SK-N-SH (cell line): ENCODE measurements around the gene SEPTIN10. TPM values are rescaled to one million over a fixed set of nuclear protein-coding genes. Genes with fewer than 3 reads are reported as not detected.

Experiments used
- CTCF ChIA-PET: fragments of 300-600, 350-600 bp; formaldehyde crosslinking; extraction: SDS; loops from one replicate; lab custom pipeline; 2021; lab: Yijun Ruan, JAX
- POLR2A ChIA-PET: fragments of 350-600 bp; sonication (Branson Sonifier 250); formaldehyde crosslinking; extraction: SDS; loops from one replicate; lab custom pipeline; 2020; ENCODE audit warnings: antibody characterized with exemption, inconsistent platforms; lab: Yijun Ruan, JAX
- DNase-seq: peaks from one replicate; pipeline ENCODE4 v3.0.0; 2012
- H2AFZ ChIP-seq: fragments of 200-600 bp; sonication (generic); 2 replicates; pipeline ENCODE4 v1.8.1; 2016; ENCODE audit warnings: antibody characterized with exemption, mild to moderate bottlenecking, low read depth
- H3F3A ChIP-seq: fragments of 200-600 bp; sonication (generic); replicated peaks from 2 replicates; pipeline ENCODE3; 2016; ENCODE audit warnings: antibody characterized with exemption, mild to moderate bottlenecking; ENCODE audit not compliant: insufficient read depth
- H3K27ac ChIP-seq, 2 experiments: fragments of 200-500 bp in 1 of 2; fragments of 200-600 bp in 1 of 2; sonication (Bioruptor generic) in 1 of 2; sonication (generic), shearing (Covaris generic) in 1 of 2; 2 replicates each; pipeline versions ENCODE4 v1.5.1 to v1.6.1; 2014 to 2016; ENCODE audit warnings: low read depth in 2 of 2, inconsistent platforms in 1 of 2, low read length in 1 of 2, mild to moderate bottlenecking in 1 of 2, mixed read lengths in 1 of 2
- H3K27me3 ChIP-seq: fragments of 200-600 bp; sonication (generic), shearing (Covaris generic); 2 replicates; pipeline ENCODE4 v1.6.1; 2016; ENCODE audit warnings: mixed run types; ENCODE audit not compliant: insufficient read depth
- H3K36me3 ChIP-seq, 2 experiments: fragments of 200-500 bp in 1 of 2; fragments of 200-600 bp in 1 of 2; sonication (Bioruptor generic) in 1 of 2; sonication (generic) in 1 of 2; replicated peaks in 1 of 2; 2 replicates each; pipeline versions ENCODE3 to v1.5.1; 2014 to 2016; ENCODE audit warnings: low read length in 1 of 2, mild to moderate bottlenecking in 1 of 2; ENCODE audit not compliant: insufficient read depth in 2 of 2, control insufficient read depth in 1 of 2
- H3K4me1 ChIP-seq, 2 experiments: fragments of 200-500 bp in 1 of 2; fragments of 200-600 bp in 1 of 2; sonication (Bioruptor generic) in 1 of 2; sonication (generic), shearing (Covaris generic) in 1 of 2; 2 replicates each; pipeline versions ENCODE4 v1.5.1 to v1.6.1; 2014 to 2016; ENCODE audit warnings: low read depth in 1 of 2, low read length in 1 of 2, mixed run types in 1 of 2; ENCODE audit not compliant: insufficient read depth in 2 of 2, control insufficient read depth in 1 of 2
- H3K4me2 ChIP-seq: fragments of 200-600 bp; sonication (generic), shearing (Covaris generic); 2 replicates; pipeline ENCODE4 v1.6.1; 2017; ENCODE audit warnings: mixed run types
- H3K4me3 ChIP-seq, 2 experiments: fragments of 200-500 bp in 1 of 2; fragments of 200-600 bp in 1 of 2; sonication (Bioruptor generic) in 1 of 2; sonication (generic), shearing (Covaris generic) in 1 of 2; 2 replicates each; pipeline versions ENCODE4 v1.5.1 to v1.8.1; 2014 to 2016; ENCODE audit warnings: low read depth in 2 of 2, inconsistent platforms in 1 of 2, low read length in 1 of 2, mild to moderate bottlenecking in 1 of 2, mixed read lengths in 1 of 2, moderate library complexity in 1 of 2
- H3K79me2 ChIP-seq: fragments of 200-600 bp; sonication (generic); 2 replicates; pipeline ENCODE4 v1.8.1; 2017; ENCODE audit warnings: mild to moderate bottlenecking; ENCODE audit not compliant: insufficient read depth
- H3K9ac ChIP-seq: fragments of 200-600 bp; sonication (generic); 2 replicates; pipeline ENCODE4 v1.6.1; 2017; ENCODE audit warnings: mixed run types
- H3K9me2 ChIP-seq: fragments of 200-600 bp; sonication (generic); 2 replicates; pipeline ENCODE4 v1.6.1; 2017; ENCODE audit warnings: mixed run types
- H3K9me3 ChIP-seq: fragments of 200-600 bp; sonication (generic); 2 replicates; pipeline ENCODE4 v1.6.1; 2017; ENCODE audit warnings: mixed run types, mild to moderate bottlenecking, moderate library complexity
- H4K20me1 ChIP-seq: fragments of 200-600 bp; sonication (generic); 2 replicates; pipeline ENCODE4 v1.6.1; 2017; ENCODE audit warnings: mild to moderate bottlenecking, mixed run types; ENCODE audit not compliant: insufficient read depth
- EP300 ChIP-seq, 2 experiments: IDR thresholded peaks; 2 replicates each; pipeline versions ENCODE4 v1.4.0 to v1.6.1; 2012; ENCODE audit warnings: borderline replicate concordance in 1 of 2, low read depth in 1 of 2, low read length in 1 of 2
- FOSL2 ChIP-seq: IDR thresholded peaks from 2 replicates; pipeline ENCODE4 v1.4.0; 2012; ENCODE audit warnings: low read depth, mild to moderate bottlenecking, moderate library complexity, borderline replicate concordance
- FOXJ3 ChIP-seq: sonication (generic); formaldehyde crosslinking; IDR thresholded peaks from 2 replicates; pipeline ENCODE4 v1.5.1; 2020; ENCODE audit warnings: mild to moderate bottlenecking, missing genetic modification reagents
- FOXM1 ChIP-seq: IDR thresholded peaks from 2 replicates; pipeline ENCODE4 v1.4.0; 2012; ENCODE audit warnings: low read depth, mild to moderate bottlenecking
- GABPA ChIP-seq: IDR thresholded peaks from 2 replicates; pipeline ENCODE4 v1.4.0; 2012; ENCODE audit warnings: low read depth, mild to moderate bottlenecking
- GATA2 ChIP-seq: sonication (generic); formaldehyde crosslinking; IDR thresholded peaks from 2 replicates; pipeline ENCODE4 v1.5.0; 2020; ENCODE audit warnings: mild to moderate bottlenecking, missing genetic modification reagents
- MEF2A ChIP-seq: IDR thresholded peaks from 2 replicates; pipeline ENCODE4 v1.4.0; 2012; ENCODE audit warnings: low read depth, borderline replicate concordance
- MXI1 ChIP-seq: IDR thresholded peaks from 2 replicates; pipeline ENCODE4 v1.6.1; 2012; ENCODE audit warnings: mild to moderate bottlenecking, low read depth, low read length, improper control_type of control experiment
- POLR2AphosphoS5 ChIP-seq: IDR thresholded peaks from 2 replicates; pipeline ENCODE4 v1.6.1; 2012; ENCODE audit warnings: low read depth, low read length
- RAD21 ChIP-seq: IDR thresholded peaks from 2 replicates; pipeline ENCODE4 v1.6.1; 2012; ENCODE audit warnings: mild to moderate bottlenecking, low read length
- RXRA ChIP-seq: IDR thresholded peaks from 2 replicates; pipeline ENCODE4 v1.4.0; 2012; ENCODE audit warnings: low read depth, mild to moderate bottlenecking, borderline replicate concordance
- SIN3A ChIP-seq: IDR thresholded peaks from 2 replicates; pipeline ENCODE4 v1.6.1; 2012; ENCODE audit warnings: low read depth, mild to moderate bottlenecking, low read length, moderate library complexity, borderline replicate concordance
- SMC3 ChIP-seq: IDR thresholded peaks from 2 replicates; pipeline ENCODE4 v1.6.1; 2012; ENCODE audit warnings: low read depth, low read length, improper control_type of control experiment
- TAF1 ChIP-seq: IDR thresholded peaks from 2 replicates; pipeline ENCODE4 v1.6.1; 2012; ENCODE audit warnings: low read depth, mild to moderate bottlenecking, low read length, moderate library complexity, borderline replicate concordance
- TCF12 ChIP-seq: IDR thresholded peaks from 2 replicates; pipeline ENCODE4 v1.4.0; 2012
- TEAD4 ChIP-seq: IDR thresholded peaks from 2 replicates; pipeline ENCODE4 v1.4.0; 2012; ENCODE audit warnings: mild to moderate bottlenecking, borderline replicate concordance; ENCODE audit not compliant: insufficient read depth
- YY1 ChIP-seq: IDR thresholded peaks from 2 replicates; pipeline ENCODE4 v1.4.0; 2012; ENCODE audit warnings: low read depth, mild to moderate bottlenecking
- WGBS: methylation state at CpG from one replicate; pipeline ENCODE4 v1.1.6; 2017; ENCODE audit warnings: low lambda C conversion rate; 5-methylcytosine and 5-hydroxymethylcytosine counted together
- polyA plus RNA-seq, 3 experiments: library from polyadenylated mRNA; depleted of rRNA; stranded (reverse); fragments of >200 nt; gene quantifications; 2 replicates each; pipeline ENCODE4 v1.2.3, GENCODE V29; 2012
- TF ChIP-seq, protein P1 (sequence below): fragments of 150-350 bp; IDR thresholded peaks from 2 replicates; pipeline ENCODE4 v1.6.1; 2016; ENCODE audit warnings: mild to moderate bottlenecking, low read depth, low read length
- TF ChIP-seq, protein P2 (sequence below): IDR thresholded peaks from 2 replicates; pipeline ENCODE4; 2012
- TF ChIP-seq, protein P3 (sequence below): IDR thresholded peaks from 2 replicates; pipeline ENCODE4 v1.4.0; 2012; ENCODE audit warnings: low read depth, borderline replicate concordance
- TF ChIP-seq, protein P4 (sequence below): IDR thresholded peaks from 2 replicates; pipeline ENCODE4 v1.4.0; 2012; ENCODE audit warnings: low read depth
- TF ChIP-seq, protein P5 (sequence below): IDR thresholded peaks from 2 replicates; pipeline ENCODE4 v1.4.0; 2012; ENCODE audit warnings: low read depth, borderline replicate concordance

Gene SEPTIN10
- polyA plus RNA-seq, 1 of the 3 experiments (the other 2 are of a cell fraction): 46.5 TPM

DNA sequence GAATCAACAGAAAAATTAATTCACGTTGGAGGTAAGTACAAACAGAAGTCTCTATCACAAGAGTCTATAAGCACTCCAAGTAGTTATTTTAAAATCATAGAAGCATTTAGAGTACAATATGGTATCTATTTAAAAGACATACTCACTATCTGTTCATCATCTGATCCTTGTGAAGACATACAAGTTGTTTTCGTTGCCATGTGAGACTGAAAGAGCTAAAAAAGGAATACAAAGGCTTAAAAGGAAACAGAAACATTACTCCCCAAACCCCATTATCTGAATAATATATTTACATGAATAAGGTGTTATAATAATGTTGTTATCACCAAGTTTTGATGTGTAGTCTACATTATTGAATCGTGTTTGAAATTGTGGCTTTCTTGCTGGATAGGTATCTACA lies 20.9 kb downstream of the SEPTIN10 start:
- Histone ChIP-seq H3K4me2 (no peak overlapping the region), H4K20me1 (peaks cover 37% of the 10 kb centered on the region), H3K79me2 (peaks cover 94% of the 10 kb centered on the region), H3K27ac (no peak overlapping the region), H3K4me3 (no peak overlapping the region), H3F3A (no peaks in the 10 kb centered on the region), H2AFZ (no peak overlapping the region), H3K9me2 (no peaks in the 10 kb centered on the region), H3K4me1 (no peaks in the 10 kb centered on the region; a peak in 3 of 4 replicates), H3K27me3 (no peaks in the 10 kb centered on the region), H3K9ac (no peak overlapping the region), H3K9me3 (no peaks in the 10 kb centered on the region), H3K36me3 (peaks cover 0 to 24% of the 10 kb centered on the region in 2 experiments)
- no peak for TF ChIP-seq FOXM1
- no peak for TF ChIP-seq EP300 (IDR thresholded peaks at IDR 0.05; ENCODE audit: borderline replicate concordance in 1 of 2, low read depth in 1 of 2, low read length in 1 of 2)
- no peak for TF ChIP-seq FOXJ3 (CRISPR knock-in tag)
- TF ChIP-seq, protein P1, sequence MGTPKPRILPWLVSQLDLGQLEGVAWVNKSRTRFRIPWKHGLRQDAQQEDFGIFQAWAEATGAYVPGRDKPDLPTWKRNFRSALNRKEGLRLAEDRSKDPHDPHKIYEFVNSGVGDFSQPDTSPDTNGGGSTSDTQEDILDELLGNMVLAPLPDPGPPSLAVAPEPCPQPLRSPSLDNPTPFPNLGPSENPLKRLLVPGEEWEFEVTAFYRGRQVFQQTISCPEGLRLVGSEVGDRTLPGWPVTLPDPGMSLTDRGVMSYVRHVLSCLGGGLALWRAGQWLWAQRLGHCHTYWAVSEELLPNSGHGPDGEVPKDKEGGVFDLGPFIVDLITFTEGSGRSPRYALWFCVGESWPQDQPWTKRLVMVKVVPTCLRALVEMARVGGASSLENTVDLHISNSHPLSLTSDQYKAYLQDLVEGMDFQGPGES: no peak
- no peak for TF ChIP-seq GATA2 (CRISPR knock-in tag)
- TF ChIP-seq, protein P2, sequence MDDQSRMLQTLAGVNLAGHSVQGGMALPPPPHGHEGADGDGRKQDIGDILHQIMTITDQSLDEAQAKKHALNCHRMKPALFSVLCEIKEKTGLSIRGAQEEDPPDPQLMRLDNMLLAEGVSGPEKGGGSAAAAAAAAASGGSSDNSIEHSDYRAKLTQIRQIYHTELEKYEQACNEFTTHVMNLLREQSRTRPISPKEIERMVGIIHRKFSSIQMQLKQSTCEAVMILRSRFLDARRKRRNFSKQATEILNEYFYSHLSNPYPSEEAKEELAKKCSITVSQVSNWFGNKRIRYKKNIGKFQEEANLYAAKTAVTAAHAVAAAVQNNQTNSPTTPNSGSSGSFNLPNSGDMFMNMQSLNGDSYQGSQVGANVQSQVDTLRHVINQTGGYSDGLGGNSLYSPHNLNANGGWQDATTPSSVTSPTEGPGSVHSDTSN: no peak
- TF ChIP-seq TAF1: no peak
- TF ChIP-seq POLR2AphosphoS5: no peak
- TF ChIP-seq MEF2A: no peak
- no peak for TF ChIP-seq RAD21
- TF ChIP-seq RXRA: no peak
- TF ChIP-seq, protein P3, sequence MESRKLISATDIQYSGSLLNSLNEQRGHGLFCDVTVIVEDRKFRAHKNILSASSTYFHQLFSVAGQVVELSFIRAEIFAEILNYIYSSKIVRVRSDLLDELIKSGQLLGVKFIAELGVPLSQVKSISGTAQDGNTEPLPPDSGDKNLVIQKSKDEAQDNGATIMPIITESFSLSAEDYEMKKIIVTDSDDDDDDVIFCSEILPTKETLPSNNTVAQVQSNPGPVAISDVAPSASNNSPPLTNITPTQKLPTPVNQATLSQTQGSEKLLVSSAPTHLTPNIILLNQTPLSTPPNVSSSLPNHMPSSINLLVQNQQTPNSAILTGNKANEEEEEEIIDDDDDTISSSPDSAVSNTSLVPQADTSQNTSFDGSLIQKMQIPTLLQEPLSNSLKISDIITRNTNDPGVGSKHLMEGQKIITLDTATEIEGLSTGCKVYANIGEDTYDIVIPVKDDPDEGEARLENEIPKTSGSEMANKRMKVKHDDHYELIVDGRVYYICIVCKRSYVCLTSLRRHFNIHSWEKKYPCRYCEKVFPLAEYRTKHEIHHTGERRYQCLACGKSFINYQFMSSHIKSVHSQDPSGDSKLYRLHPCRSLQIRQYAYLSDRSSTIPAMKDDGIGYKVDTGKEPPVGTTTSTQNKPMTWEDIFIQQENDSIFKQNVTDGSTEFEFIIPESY: no peak
- ChIA-PET POLR2A (no interaction called here), CTCF (no interaction called here)
- WGBS: 94% methylated on average over 3 of the region's 3 CpGs
- no peak for DNase-seq

DNA sequence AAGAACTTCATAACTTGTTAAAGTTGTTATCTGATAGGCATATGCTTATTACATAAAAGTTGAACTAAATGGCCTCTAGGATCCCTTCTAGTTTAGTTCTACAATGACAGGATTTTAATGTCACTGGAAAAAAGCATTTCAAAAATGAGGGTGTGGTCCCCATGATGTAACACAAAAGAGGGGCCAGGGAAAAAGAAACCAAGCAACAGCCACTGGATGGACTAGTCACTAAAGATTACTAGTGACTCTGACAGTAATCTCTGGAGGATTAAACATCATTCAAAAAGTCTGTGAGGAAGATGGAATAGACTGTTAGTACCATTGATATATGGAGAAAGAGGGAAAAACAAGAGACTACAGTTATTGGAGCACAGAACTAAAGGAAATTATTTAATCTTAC lies 22.6 kb downstream of the SEPTIN10 start:
- Histone ChIP-seq H3K4me2 (no peak overlapping the region), H3K36me3 (peaks cover 0 to 25% of the 10 kb centered on the region in 2 experiments), H4K20me1 (peaks cover 24% of the 10 kb centered on the region), H3K79me2 (peaks cover 92% of the 10 kb centered on the region), H3F3A (no peaks in the 10 kb centered on the region), H3K27ac (no peak overlapping the region), H3K9me3 (no peaks in the 10 kb centered on the region), H3K4me1 (no peaks in the 10 kb centered on the region; a peak in 3 of 4 replicates), H3K4me3 (no peak overlapping the region), H3K27me3 (no peaks in the 10 kb centered on the region), H3K9ac (no peak overlapping the region), H3K9me2 (no peaks in the 10 kb centered on the region), H2AFZ (no peak overlapping the region)
- ChIA-PET CTCF (no interaction called here), POLR2A (no interaction called here)
- no peak for DNase-seq
- no peak for TF ChIP-seq YY1
- TF ChIP-seq TEAD4: no peak
- no peak for TF ChIP-seq SIN3A
- TF ChIP-seq, protein P4, sequence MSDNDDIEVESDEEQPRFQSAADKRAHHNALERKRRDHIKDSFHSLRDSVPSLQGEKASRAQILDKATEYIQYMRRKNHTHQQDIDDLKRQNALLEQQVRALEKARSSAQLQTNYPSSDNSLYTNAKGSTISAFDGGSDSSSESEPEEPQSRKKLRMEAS: no peak
- TF ChIP-seq, protein P5, sequence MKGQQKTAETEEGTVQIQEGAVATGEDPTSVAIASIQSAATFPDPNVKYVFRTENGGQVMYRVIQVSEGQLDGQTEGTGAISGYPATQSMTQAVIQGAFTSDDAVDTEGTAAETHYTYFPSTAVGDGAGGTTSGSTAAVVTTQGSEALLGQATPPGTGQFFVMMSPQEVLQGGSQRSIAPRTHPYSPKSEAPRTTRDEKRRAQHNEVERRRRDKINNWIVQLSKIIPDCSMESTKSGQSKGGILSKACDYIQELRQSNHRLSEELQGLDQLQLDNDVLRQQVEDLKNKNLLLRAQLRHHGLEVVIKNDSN: no peak
- TF ChIP-seq SMC3: no peak
- TF ChIP-seq TCF12: no peak
- TF ChIP-seq FOSL2: no peak
- TF ChIP-seq, protein P3: no peak
- TF ChIP-seq GABPA: no peak
- no peak for TF ChIP-seq MXI1
